Left colon (tissue), 2 donors: Measurements from ENCODE around the gene SLC8A3. TPM values are rescaled to one million over a fixed set of nuclear protein-coding genes. Genes with fewer than 3 reads are reported as not detected.

Source experiments
- ATAC-seq: fragments of 200-7000 bp; cut with Tn5 transposase; one replicate; pipeline ENCODE4 v1.9.1; 2020; ENCODE audit warnings: mild to moderate bottlenecking, moderate library complexity
- DNase-seq, 2 donors: peaks; one replicate each; pipeline ENCODE4 v3.0.0-alpha.2; 2020
- intact Hi-C, 2 donors: fragments of 100-400 bp; cut with DNase I in 1 of 2; cut with micrococcal nuclease in 1 of 2; formaldehyde crosslinking; loops; one replicate each; pipeline versions ENCODE4 v1.11.2 to v1.14.0; 2022; cut with DNase I, micrococcal nuclease
- total RNA-seq, 2 donors: library from RNA; stranded (reverse); fragmentation: NEBNext Ultra II Directional; extraction: Animal tissue kit (Norgen Biotek cat#: 25700); gene quantifications; one replicate each; pipeline ENCODE4 v1.2.1, GENCODE V29; 2021
- donor health status: DM: no; HTN: no; CAD: no.
- donor health status: DM: yes; HTN: yes; CAD: no.

Gene SLC8A3
- total RNA-seq, 2 donors from 2014 or later, result 0.46 to 0.59 TPM

DNA sequence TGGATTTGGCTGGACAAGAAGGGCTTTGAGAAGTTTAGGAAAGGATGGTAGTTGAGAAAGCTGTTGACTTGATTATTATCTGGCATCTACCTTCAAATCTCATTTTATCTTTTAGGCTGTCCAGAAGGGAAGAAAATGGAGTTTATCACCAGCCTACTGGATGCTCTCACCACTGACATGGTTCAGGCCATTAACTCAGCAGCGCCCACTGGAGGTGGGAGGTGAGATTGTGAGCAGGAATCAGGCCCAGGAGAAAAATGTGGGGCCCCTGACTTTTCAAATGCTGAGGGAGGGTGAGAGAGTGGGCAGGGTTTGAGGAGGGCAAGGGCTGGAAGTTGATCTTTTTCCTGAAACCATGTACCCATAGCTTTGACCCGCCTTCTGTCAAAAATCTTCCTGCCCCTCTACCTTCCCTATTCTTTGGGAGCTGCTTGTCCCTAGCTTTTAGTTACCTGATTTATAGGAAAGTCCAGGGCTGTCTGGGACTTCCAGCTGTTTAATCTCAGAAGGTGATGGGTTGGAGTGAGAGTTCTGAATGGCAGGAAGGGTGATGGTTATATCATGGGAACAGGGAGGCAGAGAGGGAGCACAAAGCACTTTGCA, 175.4 kb downstream of the SLC8A3 start:
- intact Hi-C loops, result no loop called here

DNA sequence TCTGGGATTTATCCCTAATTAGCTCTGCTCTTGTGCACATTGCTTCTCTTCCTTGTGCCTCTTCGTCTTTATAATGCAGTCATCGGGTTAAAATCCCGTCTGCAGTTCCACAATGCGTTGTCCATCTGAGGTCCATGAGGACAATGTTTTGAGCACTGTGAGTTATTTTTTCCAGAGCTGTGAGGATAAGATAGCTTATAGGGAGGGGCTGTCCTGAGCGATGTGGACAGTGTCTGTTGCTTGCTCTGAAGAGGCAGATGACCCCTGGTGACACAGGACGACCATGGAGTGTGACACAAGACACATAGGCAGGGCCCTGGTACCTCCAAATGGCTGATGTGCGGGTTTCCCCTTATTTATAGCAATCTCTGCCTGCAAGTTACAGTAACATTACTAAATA, 177.0 kb downstream of the SLC8A3 start:
- ATAC-seq, result no peak
- intact Hi-C loops, result no loop called here
- DNase-seq, result no peak

More for the DNA sequence above, 175.4 kb downstream of the SLC8A3 start:
- DNase-seq (peak in 1 of 2 donors; percentile 62), ATAC-seq (peak; percentile 50)

- DNase-seq (no peak), ATAC-seq (no peak)
- intact Hi-C loops, result no loop called here
Measured at GRCh38 chr14:70011098-70011497, 177.7 kb downstream of the SLC8A3 start.

- intact Hi-C loops, result no loop called here
- ATAC-seq (no peak), DNase-seq (no peak)
Measured at GRCh38 chr14:70009961-70010360, 178.8 kb downstream of the SLC8A3 start.

GRCh38 chr14:70008284-70009262, 180.2 kb downstream of the SLC8A3 start:
- intact Hi-C loops, result no loop called here
- ATAC-seq, result no peak
- DNase-seq, result no peak

- intact Hi-C loops, result no loop called here
- no peak for DNase-seq
Measured at GRCh38 chr14:70006699-70007098, 182.1 kb downstream of the SLC8A3 start.

DNA sequence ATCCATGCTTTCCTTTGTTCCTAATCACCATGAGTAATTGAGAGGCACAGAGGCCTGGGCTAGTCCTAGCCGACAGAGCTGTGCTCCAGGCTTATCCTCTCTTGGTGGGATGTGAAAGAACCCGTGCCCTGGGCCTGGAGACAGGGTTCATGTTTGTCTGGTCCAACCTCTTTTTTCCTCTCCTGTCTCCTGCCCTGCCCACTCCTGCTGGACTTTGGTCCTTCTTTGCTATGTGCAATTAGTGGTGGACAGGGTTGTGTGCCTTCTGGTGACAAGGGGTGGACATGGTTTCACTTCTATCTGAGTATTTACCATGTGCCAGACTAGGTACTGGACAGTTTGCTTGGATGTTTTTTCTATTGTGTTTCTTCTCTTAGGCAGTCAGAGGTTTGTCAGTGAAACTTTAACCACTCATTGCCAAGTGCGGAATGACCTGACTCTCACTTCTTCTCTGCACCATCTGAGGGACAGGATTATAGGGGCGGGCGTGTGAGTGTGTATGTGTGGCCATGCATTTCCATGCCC, 183.4 kb downstream of the SLC8A3 start:
- DNase-seq (peak in 1 of 2 donors; percentile 41), ATAC-seq (peak; percentile 98)
- intact Hi-C loops, result no loop called here

More at GRCh38 chr14:70006699-70007098, 182.1 kb downstream of the SLC8A3 start:
- ATAC-seq, result no peak

- intact Hi-C loops, result no loop called here
- DNase-seq (no peak), ATAC-seq (peak; percentile 38)
Measured at GRCh38 chr14:70004791-70005190, 184.0 kb downstream of the SLC8A3 start.

GRCh38 chr14:70002589-70003346, 186.0 kb downstream of the SLC8A3 start:
- ATAC-seq, result no peak
- intact Hi-C loops, result no loop called here
- no peak for DNase-seq

DNA sequence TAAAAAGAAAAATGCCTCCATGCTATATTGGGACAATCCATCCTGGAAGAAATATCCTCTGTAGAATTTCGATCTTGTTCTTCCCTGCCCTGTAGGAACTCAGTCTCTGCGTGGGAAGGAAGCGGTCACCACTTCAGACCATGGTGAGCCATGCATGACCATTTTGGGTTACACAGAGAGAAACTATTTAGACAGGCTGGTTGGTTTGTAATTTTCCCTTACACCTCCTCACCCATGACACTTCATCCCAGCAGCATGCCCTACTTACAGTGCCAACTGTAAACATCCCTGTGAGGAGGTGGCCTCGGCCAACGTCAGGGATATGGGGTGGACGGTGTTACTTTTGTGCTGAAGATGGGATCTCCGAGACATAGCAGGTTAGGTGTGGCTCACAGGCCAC, 188.2 kb downstream of the SLC8A3 start:
- intact Hi-C loops, result no loop called here
- DNase-seq (no peak), ATAC-seq (no peak)

- no peak for DNase-seq
Measured at GRCh38 chr14:69999261-69999674, 189.5 kb downstream of the SLC8A3 start.

GRCh38 chr14:69997849-69998248, 190.9 kb downstream of the SLC8A3 start:
- intact Hi-C loops, result no loop called here
- ATAC-seq (no peak), DNase-seq (no peak)

More at GRCh38 chr14:69999261-69999674, 189.5 kb downstream of the SLC8A3 start:
- ATAC-seq, result no peak
- intact Hi-C loops, result no loop called here

DNA sequence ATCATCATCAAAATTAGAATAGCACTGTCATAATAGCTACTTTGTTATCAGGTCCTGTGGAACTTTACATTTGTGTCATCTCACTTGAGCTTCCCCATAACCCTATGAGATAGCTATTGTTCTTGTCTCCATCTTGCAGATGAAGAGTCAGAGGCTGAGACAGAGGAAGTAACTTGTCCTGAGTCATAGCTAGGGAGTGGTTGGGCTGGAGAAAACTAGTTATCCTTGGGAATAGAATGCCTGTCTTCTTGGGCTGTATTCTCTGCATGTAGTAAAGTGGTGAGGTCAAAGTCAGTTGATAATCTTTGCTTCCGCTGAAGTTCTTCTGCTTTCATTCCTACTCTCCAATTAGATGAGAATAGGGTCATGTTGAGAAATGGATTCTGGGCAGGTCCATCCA, 192.5 kb downstream of the SLC8A3 start:
- no peak for ATAC-seq
- no peak for DNase-seq
- intact Hi-C loops, result no loop called here

Other genes with a start within 250 kb of the SLC8A3 start
- gene COX16, start 170.7 kb upstream of the SLC8A3 start, total RNA-seq, result 10 to 100 TPM; 35.5 to 39.9 TPM
- 10 to 100 TPM; 50.1 to 57.0 TPM for gene SYNJ2BP, start 228.1 kb upstream of the SLC8A3 start, total RNA-seq